CD4-positive, alpha-beta T cell treated with Interleukin-1 beta for 1 hour (primary cell): Measurements from ENCODE around the gene PRKACA.
"Not testable (repeated sequence)": the region's sequence is repeated elsewhere in the genome, so short reads cannot be mapped to it uniquely, and the experiment has no call there.

Source experiments
- DNase-seq, 2 donors: peaks; one replicate each; pipeline ENCODE4 v3.0.0-alpha.2; 2020 to 2022

PRKACA gene

GRCh38 chr19:14063105-14063504 lies 54.5 kb downstream of the PRKACA start:
- DNase-seq = no peak

GRCh38 chr19:14062558-14062855 lies 55.1 kb downstream of the PRKACA start:
- DNase-seq = no peak

- DNase-seq = no peak
These were observed 55.6 kb downstream of the PRKACA start, which contains the start of gene PALM3 for GRCh38 chr19:14061751-14062557. PALM3 (minus strand) TSS chr19:14062076; CDS start chr19:14061980, 96 bp downstream.

- no peak for DNase-seq
These were observed 56.3 kb downstream of the PRKACA start for GRCh38 chr19:14061081-14061749.

GRCh38 chr19:14059652-14060155 lies 57.9 kb downstream of the PRKACA start:
- no peak for DNase-seq

GRCh38 chr19:14059093-14059480 lies 58.5 kb downstream of the PRKACA start:
- peak; percentile 44 to 48 for DNase-seq

- no peak for DNase-seq
These were observed 59.1 kb downstream of the PRKACA start for GRCh38 chr19:14058182-14059092.

- no peak for DNase-seq
These were observed 60.7 kb downstream of the PRKACA start for GRCh38 chr19:14056741-14057356.

GRCh38 chr19:14056069-14056666 lies 61.4 kb downstream of the PRKACA start:
- DNase-seq = no peak

GRCh38 chr19:14055396-14055795 lies 62.2 kb downstream of the PRKACA start:
- DNase-seq = no peak

- DNase-seq = no peak
These were observed 62.8 kb downstream of the PRKACA start for GRCh38 chr19:14054721-14055120.

- DNase-seq = no peak
These were observed 63.5 kb downstream of the PRKACA start for GRCh38 chr19:14054099-14054498.

GRCh38 chr19:14053500-14053899 lies 64.1 kb downstream of the PRKACA start:
- DNase-seq = no peak

GRCh38 chr19:14053032-14053431 lies 64.5 kb downstream of the PRKACA start:
- DNase-seq = no peak

GRCh38 chr19:14052470-14052869 lies 65.1 kb downstream of the PRKACA start:
- no peak for DNase-seq

GRCh38 chr19:14051980-14052379 lies 65.6 kb downstream of the PRKACA start:
- DNase-seq = no peak

- DNase-seq = not testable (repeated sequence)
These were observed 66.6 kb downstream of the PRKACA start for GRCh38 chr19:14050961-14051360.

GRCh38 chr19:14050512-14050911 lies 67.0 kb downstream of the PRKACA start:
- no peak for DNase-seq

GRCh38 chr19:14048443-14049153 lies 69.0 kb downstream of the PRKACA start:
- DNase-seq = peak; percentile 75 to 81

- not testable (repeated sequence) for DNase-seq
These were observed 69.7 kb downstream of the PRKACA start for GRCh38 chr19:14047866-14048265.
